GM19239 (cell line): ENCODE data around the gene GNPTAB.
"Not testable (repeated sequence)": the region's sequence is repeated elsewhere in the genome, so short reads cannot be mapped to it uniquely, and the experiment has no call there.

Source experiments
- DNase-seq: peaks from one replicate; pipeline ENCODE4 v3.0.0; 2011; ENCODE audit warnings: low spot score; ENCODE audit not compliant: insufficient read length
- FAIRE-seq: peaks from 2 replicates; lab custom pipeline; 2011; peaks lifted over from hg19 to GRCh38; lab: Jason Lieb, UNC

Gene GNPTAB

DNA sequence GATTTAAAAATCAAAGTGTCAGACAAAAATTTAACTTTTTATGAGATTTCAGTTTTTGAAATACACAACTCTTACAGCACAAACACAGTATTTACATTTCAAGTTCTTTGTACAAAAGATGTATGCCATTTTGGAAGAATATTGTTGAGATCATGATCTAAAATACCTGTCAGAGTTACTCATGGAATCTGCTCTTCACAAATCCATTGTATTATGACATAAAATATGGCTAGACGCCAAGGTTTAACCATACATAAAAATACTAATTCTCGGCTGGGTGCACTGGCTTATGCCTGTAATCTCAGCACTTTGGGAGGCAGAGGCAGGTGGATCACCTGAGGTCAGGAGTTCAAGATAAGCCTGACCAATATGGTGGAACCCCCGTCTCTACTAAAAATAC is 85.3 kb downstream of the GNPTAB start:
- FAIRE-seq = no peak
- DNase-seq = no peak

DNA sequence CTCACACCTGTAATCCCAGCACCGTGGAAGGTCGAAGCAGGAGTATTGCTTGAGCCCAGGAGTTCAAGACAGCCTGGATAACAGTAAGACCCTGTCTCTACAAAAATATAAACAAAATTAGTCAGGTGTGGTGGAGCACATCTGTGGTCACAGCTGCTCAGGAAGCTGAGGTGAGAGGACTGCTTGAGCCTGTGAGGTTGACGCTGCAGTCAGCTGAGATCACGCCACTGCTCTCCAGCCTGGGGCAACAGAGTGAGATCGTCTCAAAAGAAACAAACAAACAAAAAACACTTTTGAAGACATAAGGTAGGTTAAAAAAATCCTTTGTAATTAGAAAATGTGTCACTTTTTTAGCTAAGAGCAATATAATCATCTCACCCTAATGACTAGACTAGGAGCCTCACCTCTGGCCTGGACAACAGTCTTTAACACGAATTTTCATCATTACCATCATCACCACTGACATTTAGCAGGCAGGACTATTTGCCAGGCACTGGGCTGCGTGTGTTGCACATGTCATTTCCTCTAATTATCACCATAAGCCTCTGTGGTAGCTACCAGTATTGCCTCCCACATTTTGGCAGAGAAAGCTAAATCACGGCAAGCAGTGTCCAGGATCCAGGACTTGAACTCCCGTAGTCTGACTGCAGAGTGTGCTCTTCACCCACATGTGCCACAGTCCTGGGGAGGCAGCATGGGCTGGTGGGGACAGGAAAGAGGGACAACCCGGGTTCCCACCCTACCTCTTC is 86.9 kb downstream of the GNPTAB start:
- peak; percentile 94 for FAIRE-seq

DNA sequence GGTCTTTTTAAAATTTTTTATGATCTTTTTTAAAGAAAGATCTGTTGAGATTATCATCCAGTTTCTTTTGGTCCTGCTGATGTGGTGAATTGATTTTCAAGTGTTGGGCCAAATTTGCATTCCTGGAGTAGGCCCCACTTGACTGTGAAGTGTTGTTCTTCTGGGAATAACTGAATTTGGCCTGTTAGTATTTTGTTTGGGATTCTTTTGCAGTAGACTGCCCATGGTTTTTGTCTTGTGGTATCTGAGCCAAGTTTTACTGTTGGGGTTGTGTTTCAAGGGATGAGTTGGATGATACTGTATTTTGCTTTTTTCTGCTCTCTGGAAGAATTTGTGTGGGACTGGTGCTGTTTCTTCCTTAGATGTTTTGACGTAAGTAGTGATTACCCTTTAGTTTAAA is 87.5 kb downstream of the GNPTAB start:
- FAIRE-seq = peak; percentile 8
- no peak for DNase-seq

More for the DNA sequence above, 86.9 kb downstream of the GNPTAB start:
- peak; percentile 7 for DNase-seq

DNA sequence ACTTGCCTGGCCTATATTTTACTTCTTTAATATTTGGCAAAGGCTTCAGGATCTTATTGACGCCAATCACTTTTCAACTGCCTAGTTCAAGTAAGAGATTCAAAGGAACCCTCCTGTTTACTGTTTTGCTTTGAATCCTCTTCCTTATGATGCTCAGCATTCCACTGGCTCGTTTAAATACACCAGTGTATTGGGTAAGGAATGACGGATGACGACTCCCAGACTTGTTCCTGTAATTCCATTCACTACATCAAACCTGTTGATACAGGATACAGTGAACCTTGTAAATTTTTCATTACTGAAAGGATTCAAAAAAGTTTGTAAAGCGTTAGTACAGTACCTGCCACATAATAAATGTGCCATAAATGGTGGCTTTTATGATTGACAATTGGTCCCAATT is 89.8 kb downstream of the GNPTAB start:
- no peak for DNase-seq
- FAIRE-seq = no peak

DNA sequence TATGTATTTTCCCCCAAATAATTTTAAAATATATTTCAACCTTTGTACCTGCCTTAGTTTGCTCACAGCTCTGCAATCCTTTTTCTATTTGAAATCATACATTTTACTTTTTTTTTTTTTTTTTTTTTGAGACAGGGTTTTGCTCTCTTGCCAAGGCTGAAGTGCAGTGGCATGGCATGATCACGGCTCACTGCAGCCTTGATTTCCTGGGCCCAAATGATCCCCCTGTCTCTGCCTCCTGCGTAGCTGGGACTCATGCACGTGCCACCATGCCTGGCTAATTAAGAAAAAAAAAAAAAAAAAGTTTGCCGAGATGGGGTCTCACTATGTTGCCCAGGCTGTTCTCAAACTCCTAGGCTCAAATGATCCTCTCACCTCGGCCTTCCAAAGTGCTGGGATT is 90.2 kb downstream of the GNPTAB start:
- no peak for FAIRE-seq
- no peak for DNase-seq

DNA sequence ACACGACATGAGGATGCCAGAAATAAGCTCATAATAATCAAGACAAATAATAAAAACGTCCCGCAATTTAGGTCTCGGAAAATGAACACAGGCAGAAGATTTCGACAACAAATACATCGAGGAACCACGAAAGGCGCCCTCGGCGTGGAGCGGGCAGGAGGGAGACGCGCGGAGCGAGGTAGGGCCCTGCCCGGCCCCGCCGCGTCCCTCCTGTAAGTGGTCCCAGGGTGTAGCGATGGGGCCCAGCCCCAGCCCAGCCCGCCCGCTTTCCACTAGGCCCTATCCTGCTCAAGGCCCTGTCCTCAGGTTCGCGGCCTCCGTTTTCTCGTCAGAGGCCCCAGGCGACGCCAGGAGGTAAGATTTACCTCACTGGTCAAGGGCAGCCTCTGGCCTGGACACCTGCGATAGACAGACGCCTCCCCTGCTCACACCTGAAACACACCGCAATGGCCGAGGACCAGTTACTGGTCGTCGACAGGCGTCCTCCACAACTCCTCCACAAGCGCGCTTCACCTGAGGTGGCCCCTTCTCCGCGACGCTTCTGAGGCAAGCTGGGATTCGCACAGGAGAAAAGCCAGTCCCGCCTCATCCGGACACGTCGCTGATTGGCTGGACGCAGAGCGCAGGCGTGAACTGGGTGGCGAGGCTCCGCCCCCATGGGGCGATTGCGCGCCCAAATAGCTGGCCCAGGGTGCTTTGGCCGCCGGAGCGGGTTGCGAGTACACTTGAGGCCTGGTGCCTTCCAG is 91.7 kb downstream of the GNPTAB start, which contains the start of gene SYCP3:
TSS of gene SYCP3 (minus strand) at position 543 of the 746 bp plus-strand sequence. CDS start 1,527 bp downstream, outside the sequence.
- FAIRE-seq (no peak), DNase-seq (no peak)

DNA sequence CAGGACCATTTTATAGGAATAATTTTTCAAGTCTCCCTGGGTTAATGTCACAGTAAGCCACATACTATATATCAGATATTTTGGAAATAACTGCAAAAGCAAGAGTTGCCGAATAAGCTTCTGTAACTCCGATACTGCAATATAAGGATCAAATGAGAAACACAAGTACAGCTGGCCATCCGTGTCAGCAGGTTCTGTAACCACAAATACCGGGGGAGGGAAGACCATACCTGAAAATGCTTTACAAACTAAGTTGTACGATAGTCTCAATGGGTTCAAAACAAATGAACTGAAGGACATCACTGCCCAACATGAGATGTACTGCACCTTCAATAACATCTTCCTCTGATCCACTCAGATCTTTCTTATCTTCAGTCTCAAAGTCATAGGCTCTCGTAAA is 93.3 kb downstream of the GNPTAB start:
- FAIRE-seq = no peak
- no peak for DNase-seq

DNA sequence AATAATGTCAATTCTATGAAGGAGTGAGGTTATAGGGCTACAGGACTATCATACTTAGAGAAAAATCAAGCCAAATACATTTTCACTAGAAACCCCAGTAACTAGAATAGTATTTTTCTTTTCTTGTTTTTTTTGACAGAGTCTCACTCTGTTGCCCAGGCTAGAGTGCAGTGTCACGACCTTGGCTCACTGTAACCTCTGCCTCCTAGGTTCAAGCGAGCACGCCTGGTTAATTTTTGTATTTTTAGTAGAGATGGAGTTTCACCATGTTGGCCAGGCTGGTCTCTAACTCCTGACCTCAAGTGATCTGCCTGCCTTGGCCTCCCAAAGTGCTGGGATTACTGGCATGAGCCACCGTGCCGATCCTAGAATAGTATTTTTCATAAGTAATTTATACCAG is 96.3 kb downstream of the GNPTAB start:
- not testable (repeated sequence) for DNase-seq, FAIRE-seq

DNA sequence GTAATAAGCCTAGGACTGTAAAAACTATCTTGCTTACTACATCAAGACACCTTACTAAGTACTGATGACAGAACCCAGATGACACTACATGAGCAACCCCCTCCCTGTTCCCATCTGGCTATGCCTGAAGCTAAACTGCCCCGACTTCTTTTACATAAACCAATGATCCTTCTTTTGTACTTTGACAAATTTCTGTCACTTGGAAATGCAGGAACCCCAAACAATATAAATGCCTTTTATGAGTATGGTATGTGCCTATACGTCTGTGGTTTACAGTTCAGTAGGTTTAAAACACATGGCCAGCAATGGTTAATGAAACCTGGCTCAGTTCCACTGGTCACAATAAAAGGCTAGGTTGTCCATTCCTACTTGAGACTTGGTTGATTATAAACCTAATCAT is 97.6 kb downstream of the GNPTAB start:
- no peak for DNase-seq
- peak; percentile 4 for FAIRE-seq

DNA sequence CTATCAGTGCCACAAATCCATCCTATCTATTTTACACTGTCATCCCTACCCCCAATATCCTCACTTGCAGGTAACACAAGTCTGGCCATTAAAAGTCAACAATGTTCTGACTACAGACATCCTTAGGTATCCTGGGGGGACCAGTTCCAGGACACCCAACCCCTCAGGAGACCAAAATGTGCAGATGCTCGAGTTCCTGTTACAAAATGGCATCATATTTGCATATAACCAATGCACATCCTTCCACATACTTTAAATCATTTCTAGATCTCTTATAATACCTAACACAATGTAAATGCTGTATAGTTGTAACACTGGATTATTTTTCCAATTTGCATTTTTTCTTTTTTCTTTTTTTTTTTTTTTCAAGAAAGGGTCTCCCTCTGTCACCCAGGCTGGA is 98.4 kb downstream of the GNPTAB start:
- FAIRE-seq (peak; percentile 14), DNase-seq (no peak)

DNA sequence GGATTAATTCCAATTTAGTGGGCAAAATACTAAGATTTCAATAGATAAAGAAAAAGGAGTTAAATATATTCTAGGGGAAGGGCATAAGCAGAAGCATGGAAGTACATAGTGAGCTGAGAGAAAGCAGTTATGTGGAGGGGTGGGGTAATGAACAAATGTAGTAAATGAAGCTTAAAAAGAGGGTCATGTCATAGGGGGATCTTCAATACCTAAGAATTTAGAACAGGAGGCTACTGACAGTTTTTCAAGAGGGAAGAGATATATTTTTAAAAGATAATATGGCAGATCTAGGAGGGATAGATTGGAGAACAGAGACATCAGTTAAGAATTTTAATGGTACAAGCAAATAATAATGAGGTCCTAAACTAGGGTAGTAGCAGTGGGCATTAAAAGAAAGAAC is 100.9 kb downstream of the GNPTAB start:
- FAIRE-seq (no peak), DNase-seq (no peak)

DNA sequence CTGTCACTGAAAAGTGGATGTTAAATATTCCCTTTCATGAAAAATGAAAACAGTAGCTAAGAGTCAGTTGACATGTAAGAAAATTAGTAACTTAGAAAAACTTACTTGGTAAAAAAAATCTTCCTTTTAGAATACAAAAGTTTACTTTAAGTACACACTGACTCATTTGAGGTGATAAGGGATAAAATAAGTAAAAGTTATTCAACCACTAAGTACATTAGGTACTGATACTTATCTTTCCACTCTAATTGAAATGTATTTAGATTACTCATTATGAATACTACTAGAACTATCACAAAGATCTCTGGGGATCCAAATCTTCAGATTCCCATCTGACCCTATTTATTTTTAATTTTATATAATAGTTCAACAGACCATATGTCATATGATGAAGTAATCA is 103.7 kb downstream of the GNPTAB start:
- FAIRE-seq = no peak
- DNase-seq = no peak

DNA sequence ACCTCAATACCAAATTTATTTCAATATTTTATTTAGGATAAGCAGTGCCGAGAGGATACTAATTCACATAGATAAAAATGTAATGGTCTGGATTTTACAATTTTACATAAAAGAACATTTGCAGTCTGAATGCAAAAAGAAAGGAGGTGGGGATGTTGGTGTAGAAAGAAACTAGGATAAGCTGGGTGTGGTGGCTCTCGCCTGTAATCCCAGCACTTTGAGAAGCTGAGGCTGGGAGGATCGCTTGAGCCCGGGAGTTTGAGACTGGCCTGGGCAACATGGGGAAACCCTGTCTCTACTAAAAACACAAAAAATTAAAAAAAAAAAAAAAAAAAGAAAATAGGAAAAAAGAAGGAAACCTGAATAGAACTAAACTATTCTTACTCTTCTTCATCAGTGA is 108.4 kb downstream of the GNPTAB start:
- FAIRE-seq (no peak), DNase-seq (no peak)

DNA sequence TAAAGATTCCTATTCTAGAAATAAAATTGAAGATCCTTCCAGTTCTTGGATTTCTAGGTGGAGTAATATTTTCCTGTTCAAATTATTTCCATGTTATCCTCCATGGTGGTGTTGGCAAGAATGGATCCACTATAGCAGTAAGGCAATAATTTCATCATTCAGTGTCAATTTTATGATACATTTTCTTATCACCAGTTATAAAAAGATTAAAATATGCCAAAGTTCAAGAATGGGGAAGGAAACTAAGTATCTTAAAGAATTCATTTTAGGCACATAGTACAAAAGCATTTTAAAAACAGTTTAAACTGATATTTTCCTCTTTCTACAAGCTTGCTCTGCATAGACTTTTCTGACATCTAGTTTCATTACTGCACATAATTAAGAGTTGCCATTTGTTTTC is 110.6 kb downstream of the GNPTAB start:
- DNase-seq (no peak), FAIRE-seq (peak; percentile 42)

DNA sequence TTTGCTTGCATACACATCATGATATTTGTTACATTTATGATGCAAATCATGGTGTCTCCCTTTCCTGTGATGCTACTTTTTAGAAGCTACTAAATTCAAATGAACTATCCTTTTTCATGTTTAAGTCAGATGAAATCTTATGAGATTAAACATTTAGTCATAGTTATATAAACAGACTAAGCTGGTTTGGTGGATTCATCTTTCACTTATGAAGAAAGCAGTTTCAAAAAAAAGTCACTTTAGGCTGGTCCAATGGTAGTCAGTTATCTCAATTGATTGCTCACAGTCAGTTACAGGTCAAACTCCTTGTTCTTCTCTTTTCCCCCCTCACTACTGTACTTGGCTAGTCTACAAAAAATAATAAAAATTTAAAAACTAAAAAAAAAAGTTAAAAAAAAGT is 111.2 kb downstream of the GNPTAB start:
- FAIRE-seq (peak; percentile 8), DNase-seq (no peak)

DNA sequence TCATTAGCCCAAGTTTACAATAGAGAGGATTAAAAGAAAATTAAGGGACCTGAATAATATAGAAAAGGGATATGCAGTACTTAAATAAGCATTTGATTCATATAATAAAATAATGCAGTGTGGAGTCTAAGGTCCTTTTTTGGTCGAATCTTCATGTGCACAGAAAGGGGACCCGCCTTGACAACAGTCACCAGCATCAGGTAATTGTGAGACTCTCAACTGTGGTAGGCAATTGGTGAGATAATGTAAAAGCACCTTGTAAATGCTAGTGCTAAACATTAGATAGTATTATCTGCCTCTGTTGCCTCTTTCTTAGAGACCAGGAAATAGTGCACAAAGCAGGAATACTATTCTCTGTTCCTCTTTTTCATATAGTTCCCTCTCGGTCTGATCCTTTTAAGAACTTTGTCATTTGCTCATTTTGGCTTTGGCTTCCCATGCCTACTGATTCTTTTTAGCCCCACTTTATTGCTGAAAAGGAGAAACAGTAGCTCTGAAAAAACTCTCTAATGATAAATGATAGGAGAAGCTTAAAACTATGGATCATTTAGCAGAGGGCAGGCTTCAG is 115.8 kb downstream of the GNPTAB start:
- FAIRE-seq (peak; percentile 75), DNase-seq (no peak)

DNA sequence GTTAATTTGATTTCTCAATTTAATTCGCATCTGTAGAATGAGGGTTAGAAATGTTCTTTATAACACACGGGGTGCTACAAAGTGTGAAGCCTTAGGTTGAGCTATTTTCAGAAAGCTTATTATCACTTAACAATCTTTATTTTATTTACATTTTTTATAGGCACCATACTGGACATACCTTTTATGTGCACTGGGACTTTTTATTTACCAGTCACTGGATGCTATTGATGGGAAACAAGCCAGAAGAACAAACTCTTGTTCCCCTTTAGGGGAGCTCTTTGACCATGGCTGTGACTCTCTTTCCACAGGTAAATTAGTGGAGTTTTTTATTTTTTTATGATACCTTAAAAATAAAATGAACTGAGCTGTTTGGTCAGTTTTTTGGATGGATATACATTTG is 116.8 kb downstream of the GNPTAB start:
- DNase-seq (no peak), FAIRE-seq (no peak)

DNA sequence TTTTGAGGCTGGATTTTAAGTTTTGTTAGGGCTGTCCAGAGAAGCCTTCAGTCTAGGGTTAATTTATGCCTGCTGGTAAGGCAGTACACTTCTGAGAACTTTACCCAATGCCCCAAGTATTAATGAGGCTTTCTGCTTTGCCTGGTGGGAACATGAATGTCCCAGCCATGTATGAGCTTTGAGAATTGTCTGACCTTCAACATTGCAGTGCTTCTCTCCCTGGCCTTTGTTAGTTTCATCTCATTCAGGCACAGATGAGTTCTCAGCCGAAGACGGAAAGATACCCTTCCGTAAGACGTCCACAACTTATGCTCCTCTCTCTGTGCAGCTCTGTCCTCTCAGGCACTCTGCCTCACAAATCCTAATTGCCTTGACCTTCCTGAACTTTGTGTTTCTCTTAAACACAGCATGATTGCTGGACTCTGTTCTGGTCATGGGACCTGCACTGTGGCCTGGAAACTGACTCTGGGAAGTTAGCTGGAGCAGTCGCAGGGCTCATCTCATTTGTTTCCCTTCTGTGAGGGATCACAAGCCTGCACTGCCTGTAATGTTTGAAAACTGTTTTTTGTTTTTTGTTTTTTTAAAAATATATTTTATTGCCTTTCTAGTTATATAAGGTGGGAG is 117.6 kb downstream of the GNPTAB start:
- FAIRE-seq (peak; percentile 21), DNase-seq (no peak)

DNA sequence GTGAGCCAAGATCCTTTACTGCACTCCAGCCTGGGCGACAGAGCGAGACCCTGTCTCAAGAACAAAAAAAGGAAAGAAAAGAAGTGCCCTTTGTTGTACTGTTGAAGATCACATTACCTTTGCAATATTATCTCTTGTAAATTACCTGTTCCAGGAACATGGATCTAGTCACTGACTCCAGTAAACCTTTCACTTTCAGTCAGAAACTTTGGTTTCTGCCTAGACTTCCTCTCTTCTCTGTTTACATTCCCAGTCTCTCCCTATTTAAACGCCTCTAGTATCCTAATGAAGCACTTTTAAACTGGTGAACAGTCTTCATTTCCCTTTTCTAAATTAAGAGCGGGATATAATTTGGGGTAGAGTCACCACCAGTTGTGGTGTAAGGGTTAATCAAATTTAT is 120.5 kb downstream of the GNPTAB start:
- no peak for DNase-seq
- no peak for FAIRE-seq

DNA sequence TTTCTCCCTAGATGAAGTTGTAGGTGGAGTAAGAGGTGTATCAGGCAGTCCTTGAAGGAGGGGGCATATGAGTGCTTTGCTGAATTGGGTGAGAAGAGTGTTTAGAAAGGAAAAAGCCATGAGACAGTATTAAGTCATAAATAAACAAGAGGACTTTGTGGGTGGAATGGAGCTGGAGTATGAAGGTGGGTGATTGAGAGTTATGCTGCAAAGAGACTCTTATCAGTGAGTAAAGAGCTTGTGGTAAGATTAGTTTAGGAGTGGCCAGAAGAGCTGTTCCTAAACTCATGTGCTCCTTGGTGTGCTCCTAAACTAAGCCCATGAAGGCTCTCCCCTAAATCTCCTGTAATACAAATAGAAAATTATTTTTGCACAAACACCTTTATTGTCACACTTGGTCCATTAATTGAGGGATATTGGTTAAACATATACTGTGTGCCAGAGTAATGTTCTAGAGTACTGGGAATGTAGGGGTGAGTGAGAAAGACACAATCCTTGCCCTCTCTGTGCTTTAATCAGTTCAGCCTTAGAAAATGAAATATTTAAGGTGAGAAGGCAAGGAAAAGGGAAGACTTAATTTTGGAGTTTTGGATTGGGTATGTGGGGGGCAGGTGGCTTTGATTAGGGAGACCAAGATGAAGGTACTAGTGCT is 123.5 kb downstream of the GNPTAB start:
- DNase-seq = no peak
- no peak for FAIRE-seq
